C4-2B (cell line): ENCODE measurements around the gene ASB9.

Experiments
- ZFX ChIP-seq: fragments of 450-650 bp; IDR thresholded peaks from 2 replicates; pipeline ENCODE4 v1.6.1; 2017
- TF ChIP-seq, protein P1 (sequence below): fragments of 450-650 bp; conservative IDR thresholded peaks from 2 replicates; pipeline ENCODE4 v1.5.1; 2017; ENCODE audit warnings: mild to moderate bottlenecking

DNA sequence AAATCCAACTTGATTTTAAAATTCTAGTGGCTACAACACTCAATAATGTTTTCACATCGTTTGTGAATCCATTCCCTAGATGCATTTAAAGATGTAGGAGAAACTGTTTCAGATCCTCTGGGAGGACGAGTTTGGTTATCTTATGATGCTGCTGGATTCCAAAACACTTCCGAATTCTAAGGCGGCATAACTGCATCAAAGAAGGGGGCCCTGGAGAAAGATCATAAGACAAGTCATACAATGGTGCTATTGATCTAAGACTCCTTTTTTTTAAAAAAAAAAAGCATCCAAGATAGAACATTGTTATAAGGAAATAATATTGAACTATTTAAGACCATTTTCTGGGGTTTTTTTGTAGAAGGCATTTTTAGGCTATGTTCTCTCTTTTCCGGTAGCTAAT is 25.5 kb downstream of the ASB9 start:
- TF ChIP-seq, protein P1, sequence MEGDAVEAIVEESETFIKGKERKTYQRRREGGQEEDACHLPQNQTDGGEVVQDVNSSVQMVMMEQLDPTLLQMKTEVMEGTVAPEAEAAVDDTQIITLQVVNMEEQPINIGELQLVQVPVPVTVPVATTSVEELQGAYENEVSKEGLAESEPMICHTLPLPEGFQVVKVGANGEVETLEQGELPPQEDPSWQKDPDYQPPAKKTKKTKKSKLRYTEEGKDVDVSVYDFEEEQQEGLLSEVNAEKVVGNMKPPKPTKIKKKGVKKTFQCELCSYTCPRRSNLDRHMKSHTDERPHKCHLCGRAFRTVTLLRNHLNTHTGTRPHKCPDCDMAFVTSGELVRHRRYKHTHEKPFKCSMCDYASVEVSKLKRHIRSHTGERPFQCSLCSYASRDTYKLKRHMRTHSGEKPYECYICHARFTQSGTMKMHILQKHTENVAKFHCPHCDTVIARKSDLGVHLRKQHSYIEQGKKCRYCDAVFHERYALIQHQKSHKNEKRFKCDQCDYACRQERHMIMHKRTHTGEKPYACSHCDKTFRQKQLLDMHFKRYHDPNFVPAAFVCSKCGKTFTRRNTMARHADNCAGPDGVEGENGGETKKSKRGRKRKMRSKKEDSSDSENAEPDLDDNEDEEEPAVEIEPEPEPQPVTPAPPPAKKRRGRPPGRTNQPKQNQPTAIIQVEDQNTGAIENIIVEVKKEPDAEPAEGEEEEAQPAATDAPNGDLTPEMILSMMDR = no peak
- no peak for TF ChIP-seq ZFX
